ENCODE measurements around the gene DONSON.
"Not testable (repeated sequence)": the region's sequence is repeated elsewhere in the genome, so short reads cannot be mapped to it uniquely, and the experiment has no call there.

DONSON gene

GRCh38 chr21:33588485-33589335 lies at the start of gene DONSON:
DONSON (minus strand) TSS chr21:33588684; CDS start chr21:33588641, 43 bp downstream.
- DNase-seq, result peak; percentile 74 to 77

- no peak for DNase-seq
Measured at GRCh38 chr21:33634254-33634653, 45.8 kb upstream of the DONSON start.

- DNase-seq, result not testable (repeated sequence)
Measured at GRCh38 chr21:33626151-33626550, 37.7 kb upstream of the DONSON start.

GRCh38 chr21:33622253-33622652 lies 33.8 kb upstream of the DONSON start:
- no peak for DNase-seq

GRCh38 chr21:33619726-33620125 lies 31.2 kb upstream of the DONSON start:
- DNase-seq, result no peak

- no peak for DNase-seq
Measured at GRCh38 chr21:33618407-33618806, 29.9 kb upstream of the DONSON start.

- not testable (repeated sequence) for DNase-seq
Measured at GRCh38 chr21:33617565-33617964, 29.1 kb upstream of the DONSON start.

GRCh38 chr21:33611006-33611744 lies 22.7 kb upstream of the DONSON start:
- DNase-seq, result no peak

GRCh38 chr21:33608559-33608958 lies 20.1 kb upstream of the DONSON start:
- no peak for DNase-seq

GRCh38 chr21:33598051-33598450 lies 9.6 kb upstream of the DONSON start:
- no peak for DNase-seq

- DNase-seq, result peak; percentile 4 to 14
Measured at GRCh38 chr21:33587792-33588484, 546 bp downstream of the DONSON start.

GRCh38 chr21:33586927-33587326 lies 1.6 kb downstream of the DONSON start:
- DNase-seq, result no peak

- no peak for DNase-seq
Measured at GRCh38 chr21:33584455-33584854, 4.0 kb downstream of the DONSON start.

- DNase-seq, result no peak
Measured at GRCh38 chr21:33578959-33579542, 9.4 kb downstream of the DONSON start.

- no peak for DNase-seq
Measured at GRCh38 chr21:33578214-33578613, 10.3 kb downstream of the DONSON start.

GRCh38 chr21:33576741-33577141 lies 11.7 kb downstream of the DONSON start:
- DNase-seq, result not testable (repeated sequence)

- DNase-seq, result no peak
Measured at GRCh38 chr21:33572350-33572749, 16.1 kb downstream of the DONSON start.

GRCh38 chr21:33569991-33570390 lies 18.5 kb downstream of the DONSON start:
- no peak for DNase-seq

GRCh38 chr21:33568448-33568847 lies 20.0 kb downstream of the DONSON start:
- no peak for DNase-seq

GRCh38 chr21:33567914-33568313 lies 20.6 kb downstream of the DONSON start:
- DNase-seq, result no peak

- DNase-seq, result no peak
Measured at GRCh38 chr21:33566514-33566913, 22.0 kb downstream of the DONSON start.

- DNase-seq, result no peak
Measured at GRCh38 chr21:33562389-33562788, 26.1 kb downstream of the DONSON start.

GRCh38 chr21:33561373-33561772 lies 27.1 kb downstream of the DONSON start:
- no peak for DNase-seq

Data from activated CD4-positive, alpha-beta T cell treated with anti-CD3 and anti-CD28 coated beads, Interleukin-2, amount 50 U/mL, for 4 hours (primary cell).